HCT116 (cell line): ENCODE measurements around the gene OR10V1. TPM values are rescaled to one million over a fixed set of nuclear protein-coding genes. Genes with fewer than 3 reads are reported as not detected.

Experiments
- ATAC-seq: fragments of 200-7000 bp; cut with Tn5 transposase; 2 replicates; pipeline ENCODE4 v1.9.1; 2020; ENCODE audit warnings: mild to moderate bottlenecking, moderate library complexity
- BruUV-seq: library from RNA; stranded (reverse); fragments of 400-500 nt; replicated peaks from 2 replicates; lab custom pipeline; 2021; lab: Mats Ljungman, UMichigan
- CTCF ChIA-PET: fragments of 300-600 bp; sonication (Branson Sonifier 250); formaldehyde crosslinking; loops from one replicate; lab custom pipeline; 2021; ENCODE audit warnings: antibody characterized with exemption; lab: Charles Lee
- POLR2A ChIA-PET: fragments of 300-600, 350-600 bp; sonication (Branson Sonifier 250); formaldehyde crosslinking; loops from one replicate; lab custom pipeline; 2021; ENCODE audit warnings: antibody characterized with exemption; lab: Charles Lee
- RAD21 ChIA-PET, 2 experiments: fragments of 300-600 bp; sonication (Branson Sonifier 250); formaldehyde crosslinking; loops; one replicate each; lab custom pipeline; 2023; ENCODE audit warnings: low total read pairs in 2 of 2; ENCODE audit not compliant: uncharacterized antibody in 2 of 2, unreplicated experiment in 2 of 2, low non-redundant PET in 1 of 2; lab: Charles Lee
- DNase-seq: peaks from one replicate; pipeline ENCODE4 v3.0.0-alpha.2; 2010; ENCODE audit warnings: low read depth, low spot score
- H2AFZ ChIP-seq: fragments of 200-600 bp; shearing (Covaris generic), sonication (generic); 2 replicates; pipeline ENCODE4 v1.6.1; 2017; ENCODE audit warnings: low read depth, mixed run types, mixed read lengths, antibody characterized with exemption, low read length; ENCODE audit not compliant: poor library complexity, severe bottlenecking
- H3K27ac ChIP-seq: 2 replicates; pipeline ENCODE4 v1.5.1; 2012; ENCODE audit warnings: low read depth, low read length
- H3K27me3 ChIP-seq: fragments of 200-600 bp; sonication (generic); 2 replicates; pipeline ENCODE4 v1.6.1; 2016; ENCODE audit warnings: mixed run types, low read length, mixed read lengths; ENCODE audit not compliant: insufficient read depth
- H3K36me3 ChIP-seq, 2 experiments: fragments of 200-500 bp in 1 of 2; fragments of 200-600 bp in 1 of 2; sonication (Bioruptor generic) in 1 of 2; sonication (generic) in 1 of 2; 2 replicates each; pipeline versions ENCODE4 v1.5.1 to v1.6.1; 2014 to 2016; ENCODE audit warnings: low read length in 2 of 2, inconsistent platforms in 1 of 2, mixed read lengths in 1 of 2, mixed run types in 1 of 2; ENCODE audit not compliant: insufficient read depth in 2 of 2, control insufficient read depth in 1 of 2
- H3K4me1 ChIP-seq, 2 experiments: fragments of 200-600 bp in 1 of 2; sonication (generic) in 1 of 2; 2 replicates each; pipeline versions ENCODE4 v1.5.1 to v1.6.1; 2012 to 2017; ENCODE audit warnings: low read length in 2 of 2, inconsistent platforms in 1 of 2, mild to moderate bottlenecking in 1 of 2, mixed read lengths in 1 of 2, mixed run types in 1 of 2, moderate library complexity in 1 of 2; ENCODE audit not compliant: insufficient read depth in 2 of 2, control insufficient read depth in 1 of 2
- H3K4me2 ChIP-seq: fragments of 200-600 bp; sonication (generic); 2 replicates; pipeline ENCODE4 v1.6.1; 2017; ENCODE audit warnings: mixed run types, low read length, mixed read lengths
- H3K4me3 ChIP-seq, 2 experiments: fragments of 200-600 bp in 1 of 2; sonication (generic) in 1 of 2; replicated peaks in 1 of 2; 2 replicates each; pipeline ENCODE4 v1.5.1; 2011 to 2016; ENCODE audit warnings: low read length in 2 of 2, control low read depth in 1 of 2, low read depth in 1 of 2, mild to moderate bottlenecking in 1 of 2, mixed read lengths in 1 of 2, mixed run types in 1 of 2
- H3K79me2 ChIP-seq: fragments of 200-600 bp; sonication (generic); 2 replicates; pipeline ENCODE4 v1.6.1; 2017; ENCODE audit warnings: mild to moderate bottlenecking, mixed run types, low read length, moderate library complexity, mixed read lengths; ENCODE audit not compliant: insufficient read depth
- H3K9ac ChIP-seq: fragments of 200-600 bp; sonication (generic); 2 replicates; pipeline ENCODE4 v1.6.1; 2016; ENCODE audit warnings: low read length, mixed read lengths
- H3K9me2 ChIP-seq: fragments of 200-600 bp; sonication (generic), shearing (Covaris generic); 2 replicates; pipeline ENCODE4 v1.6.1; 2017; ENCODE audit warnings: mixed run types, mild to moderate bottlenecking, moderate library complexity; ENCODE audit not compliant: insufficient read depth
- H3K9me3 ChIP-seq, 2 experiments: fragments of 200-500 bp in 1 of 2; fragments of 200-600 bp in 1 of 2; sonication (Bioruptor generic) in 1 of 2; sonication (generic) in 1 of 2; 2 replicates each; pipeline ENCODE4 v1.6.1; 2014 to 2017; ENCODE audit warnings: low read length in 2 of 2, mixed read lengths in 2 of 2, inconsistent platforms in 1 of 2, low read depth in 1 of 2, mild to moderate bottlenecking in 1 of 2, mixed run types in 1 of 2, moderate library complexity in 1 of 2; ENCODE audit not compliant: control insufficient read depth in 1 of 2, insufficient read depth in 1 of 2
- H4K20me1 ChIP-seq: fragments of 200-600 bp; sonication (generic), shearing (Covaris generic); 2 replicates; pipeline ENCODE4 v1.6.1; 2017; ENCODE audit warnings: mixed run types, mild to moderate bottlenecking, moderate library complexity; ENCODE audit not compliant: insufficient read depth
- ATF3 ChIP-seq: IDR thresholded peaks from 2 replicates; pipeline ENCODE4 v1.6.1; 2012
- CBX3 ChIP-seq: IDR thresholded peaks from 2 replicates; pipeline ENCODE4 v1.6.1; 2012; ENCODE audit warnings: low read depth
- CEBPB ChIP-seq: IDR thresholded peaks from 2 replicates; pipeline ENCODE4 v1.6.1; 2012; ENCODE audit warnings: low read depth
- CTCF ChIP-seq, 3 experiments: fragments of 200-600 bp in 1 of 3; sonication (generic) in 1 of 3; IDR thresholded peaks in 2 of 3; conservative IDR thresholded peaks in 1 of 3; 2 replicates each; pipeline ENCODE4 v1.5.1; 2012 to 2017; ENCODE audit warnings: low read depth in 2 of 3, low read length in 2 of 3, antibody characterized with exemption in 1 of 3, borderline replicate concordance in 1 of 3, control low read depth in 1 of 3, mild to moderate bottlenecking in 1 of 3, mixed read lengths in 1 of 3, mixed run types in 1 of 3, moderate library complexity in 1 of 3; ENCODE audit not compliant: insufficient read depth in 1 of 3
- EZH2phosphoT487 ChIP-seq: fragments of 200-600 bp; IDR thresholded peaks from 2 replicates; pipeline ENCODE4 v1.6.1; 2018; ENCODE audit warnings: antibody characterized with exemption, borderline replicate concordance
- FOSL1 ChIP-seq: IDR thresholded peaks from 2 replicates; pipeline ENCODE4 v1.6.1; 2012; ENCODE audit warnings: low read depth
- JUND ChIP-seq: IDR thresholded peaks from 2 replicates; pipeline ENCODE4 v1.6.1; 2012
- MAX ChIP-seq: IDR thresholded peaks from 2 replicates; pipeline ENCODE4 v1.6.1; 2012
- RAD21 ChIP-seq: IDR thresholded peaks from 2 replicates; pipeline ENCODE4 v1.6.1; 2012; ENCODE audit warnings: low read depth, mild to moderate bottlenecking
- REST ChIP-seq: IDR thresholded peaks from 2 replicates; pipeline ENCODE4 v1.6.1; 2012; ENCODE audit warnings: low read depth
- SP1 ChIP-seq: IDR thresholded peaks from 2 replicates; pipeline ENCODE4 v1.6.1; 2012; ENCODE audit warnings: low read depth
- ZFX ChIP-seq: fragments of 450-650 bp; IDR thresholded peaks from 2 replicates; pipeline ENCODE4 v1.6.1; 2017
- ZNF274 ChIP-seq: fragments of 200-500 bp; sonication (Bioruptor generic); IDR thresholded peaks from 2 replicates; pipeline ENCODE4 v1.6.1; 2014; ENCODE audit warnings: mild to moderate bottlenecking, low read depth, low read length, inconsistent platforms
- intact Hi-C: fragments of 100-400 bp; cut with micrococcal nuclease; formaldehyde crosslinking; loops from 2 replicates; pipeline ENCODE4 v1.10.0; 2022
- total RNA-seq: library from RNA; stranded (reverse); gene quantifications from one replicate; pipeline ENCODE4 v1.2.1, GENCODE V29; 2021; ENCODE audit not compliant: unreplicated experiment

OR10V1 gene
- total RNA-seq, 1 experiment from 2014 or later, result not detected

- Histone ChIP-seq H3K27ac (peak overlapping the region; percentile 57), H3K4me1 (peaks cover 13 to 23% of the 10 kb centered on the region in 2 experiments; a peak in 3 of 4 replicates), H3K79me2 (peaks cover 39% of the 10 kb centered on the region), H3K9ac (peak overlapping the region; percentile 83), H3K9me3 (no peaks in the 10 kb centered on the region), H2AFZ (peak overlapping the region; percentile 75), H3K27me3 (no peaks in the 10 kb centered on the region), H3K4me2 (peak overlapping the region; percentile 87), H3K36me3 (peaks cover 12 to 14% of the 10 kb centered on the region in 2 experiments), H3K4me3 (peak overlapping the region; percentile 50 to 90), H3K9me2 (no peaks in the 10 kb centered on the region), H4K20me1 (peaks cover 6% of the 10 kb centered on the region; the same call in 1 of the 2 replicates)
- DNase-seq (no peak), ATAC-seq (no peak)
- POLR2A ChIA-PET, result interaction anchor here (0.6 to 1.4 kb wide), 2 partner anchors 20 to 54 kb away, joined by 3 to 9 read pairs; partner anchors contain the start of gene OSBP
- BruUV-seq, result TSS peak; percentile 97
- RAD21 ChIA-PET, result no interaction called here
- CTCF ChIA-PET, result interaction anchor here (0.7 to 1.9 kb wide), 5 partner anchors 8 to 483 kb away, joined by 3 to 6 read pairs (median 3); no protein-coding TSS in a partner anchor
- TF ChIP-seq ATF3, result no peak
- no peak for TF ChIP-seq ZFX
- TF ChIP-seq CEBPB, result no peak
- no peak for TF ChIP-seq RAD21
- no peak for TF ChIP-seq CBX3
- TF ChIP-seq JUND, result no peak
- no peak for TF ChIP-seq FOSL1
- TF ChIP-seq ZNF274, result no peak
- no peak for TF ChIP-seq REST
- TF ChIP-seq EZH2phosphoT487, result no peak
- TF ChIP-seq CTCF (IDR thresholded peaks at IDR 0.05 in 2 of 3, conservative IDR thresholded peaks at IDR 0.05 in 1 of 3; ENCODE audit: borderline replicate concordance in 1 of 3, insufficient read depth in 1 of 3, low read depth in 2 of 3, low read length in 2 of 3), result no peak
- TF ChIP-seq MAX, result no peak
- TF ChIP-seq SP1, result no peak
- intact Hi-C loops, result no loop called here
Measured at GRCh38 chr11:59669611-59670009, 44.0 kb downstream of the OR10V1 start.
